ENCODE data around the gene SRSF4.

DNA sequence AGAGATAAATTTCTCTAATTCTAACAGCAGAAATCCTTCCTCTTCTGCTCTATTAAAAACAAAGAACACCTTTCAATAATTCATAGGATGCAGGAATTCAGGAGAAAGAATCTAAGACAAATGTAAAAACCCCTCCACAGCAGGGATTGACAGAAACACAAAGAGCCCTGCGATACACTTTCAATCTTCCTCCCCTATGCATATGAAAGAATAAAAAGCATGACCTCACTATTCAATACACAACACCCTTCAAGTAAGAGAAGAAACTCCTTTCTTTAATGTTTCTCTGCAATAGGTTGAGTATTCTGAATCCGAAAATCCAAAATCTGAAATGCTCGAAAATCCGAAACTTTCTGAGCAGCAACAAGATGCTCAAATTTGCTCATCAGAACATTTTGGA, 17.1 kb downstream of the SRSF4 start:
- no peak for TF ChIP-seq POLR2A (IDR thresholded peaks at IDR 0.05)
- no peak for TF ChIP-seq CTCF (IDR thresholded peaks at IDR 0.05)
- no peak for TF ChIP-seq EP300 (IDR thresholded peaks at IDR 0.05)

Measured in upper lobe of left lung (tissue), 4 donors.